Stomach (tissue), 4 donors: ENCODE data around the gene PI4KB.

Experiments
- CTCF ChIP-seq, 7 experiments: fragments of 450-650 bp in 4 of 7; fragments of 200-600 bp in 3 of 7; sonication (generic) in 3 of 7; IDR thresholded peaks; one replicate each; pipeline ENCODE4 v1.5.1; 2016 to 2019; ENCODE audit warnings: antibody characterized with exemption in 7 of 7, control low read depth in 2 of 7, mild to moderate bottlenecking in 1 of 7
- POLR2A ChIP-seq, 4 donors: fragments of 450-650 bp; IDR thresholded peaks; one replicate each; pipeline ENCODE4 v1.6.1; 2016; ENCODE audit warnings: antibody characterized with exemption in 4 of 4, control low read depth in 2 of 4, mild to moderate bottlenecking in 1 of 4, moderate library complexity in 1 of 4

- TF ChIP-seq POLR2A (IDR thresholded peaks at IDR 0.05) (no peak), CTCF (IDR thresholded peaks at IDR 0.05) (no peak)
These were observed 16.4 kb upstream of the PI4KB start for GRCh38 chr1:151343587-151343986.
